ENCODE results near the gene IFITM2.
A peak's percentile ranks its signal among the peaks of the same experiment; 100 is the strongest.
"Not testable (repeated sequence)": the region's sequence is repeated elsewhere in the genome, so short reads cannot be mapped to it uniquely, and the experiment has no call there.

Gene IFITM2

DNA sequence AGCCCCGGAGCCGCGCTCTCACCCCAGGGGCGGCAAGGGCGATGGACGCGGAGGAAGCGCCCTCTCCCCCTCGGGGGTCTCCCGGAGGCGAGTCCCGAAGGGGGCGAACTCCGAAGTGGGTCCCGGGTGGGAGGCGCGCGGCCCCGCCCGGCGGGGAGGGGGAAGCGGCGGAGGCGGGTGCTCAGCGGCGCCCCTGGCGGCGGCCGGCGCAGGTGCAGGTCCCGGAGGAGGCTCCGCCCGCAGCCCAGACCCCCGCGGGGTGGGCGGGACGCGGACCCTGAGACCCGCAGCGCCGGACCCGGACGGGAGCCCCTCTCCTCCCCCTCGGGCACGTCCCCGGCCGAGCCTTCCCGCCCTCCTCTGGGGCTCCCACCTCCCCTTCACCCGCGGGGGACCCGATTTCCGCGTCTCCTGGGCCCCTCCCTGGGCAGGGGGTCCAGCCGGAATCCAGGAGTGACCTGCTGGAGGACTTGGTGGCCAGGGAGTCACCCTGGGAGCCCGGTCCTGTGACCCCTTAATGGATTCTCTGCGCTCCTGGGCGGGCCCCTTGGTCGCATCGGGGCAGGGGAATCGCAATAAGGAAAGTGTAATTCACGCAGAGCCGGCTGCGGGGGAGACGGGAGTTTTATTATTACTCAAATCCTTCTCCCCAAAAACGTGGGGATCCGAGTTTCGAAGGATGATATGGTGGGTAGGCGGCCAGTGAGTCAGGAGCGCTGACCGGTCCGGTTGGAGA lies 3.6 kb downstream of the IFITM2 start:
- peak; percentile 77 for DNase-seq

DNA sequence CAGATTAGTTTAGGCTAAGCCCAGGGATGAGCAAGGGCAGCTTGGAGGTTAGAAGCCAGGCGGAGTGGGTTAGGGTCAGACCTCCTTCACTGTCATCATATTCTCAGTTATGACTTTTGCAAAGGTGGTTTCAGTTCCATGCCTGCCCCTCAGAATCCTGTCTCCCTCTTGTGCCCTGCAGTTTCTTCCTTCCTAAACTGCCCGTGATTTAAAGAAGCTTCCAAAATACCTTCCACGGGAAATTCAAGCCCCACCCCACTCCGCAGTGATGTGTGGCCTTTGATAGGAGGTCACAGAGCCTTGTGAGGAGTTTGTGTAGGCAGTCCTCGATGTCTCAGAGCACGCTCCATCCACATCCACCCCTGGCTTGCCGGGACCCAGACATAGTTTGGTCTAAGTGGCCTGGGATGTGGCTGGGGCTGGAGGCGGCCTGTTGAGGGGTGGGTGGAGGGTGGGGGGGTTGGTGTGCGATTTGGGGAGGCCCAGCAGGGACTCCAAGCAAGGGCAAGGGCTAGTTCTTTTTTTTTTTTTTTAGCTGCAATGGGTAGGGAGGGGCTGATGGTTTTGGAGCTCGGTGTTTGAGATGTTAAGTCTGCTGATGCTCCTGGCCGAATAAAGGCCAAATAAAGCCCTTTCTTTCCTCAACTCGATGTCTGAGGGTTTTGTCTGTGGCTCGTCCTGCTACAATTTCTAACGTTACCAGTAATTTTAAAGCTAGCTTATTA lies 4.6 kb downstream of the IFITM2 start:
- DNase-seq = peak; percentile 73

DNA sequence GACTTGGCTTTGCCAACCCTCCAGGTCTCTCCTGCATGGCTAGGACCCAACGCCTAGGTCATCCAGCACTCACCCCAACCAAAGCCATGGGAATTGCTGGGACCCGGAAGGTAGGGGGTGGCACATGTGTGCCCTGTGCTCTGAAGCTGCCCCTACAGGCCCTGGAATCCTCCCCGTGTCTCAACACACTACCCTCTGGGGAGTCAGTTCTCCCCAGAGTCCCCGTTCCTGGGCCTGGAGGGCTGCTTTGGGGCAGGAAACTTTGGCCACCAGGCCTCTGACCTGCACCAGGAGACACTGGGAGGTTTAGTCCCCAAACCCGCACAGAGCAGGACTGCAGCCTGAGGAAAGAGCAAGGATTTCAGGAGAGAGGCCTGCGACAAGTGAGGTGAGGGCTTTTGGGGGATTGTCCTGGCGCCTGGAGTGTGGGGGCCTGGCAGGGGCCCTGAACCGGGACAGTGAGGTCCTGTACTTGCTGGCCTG lies 5.7 kb downstream of the IFITM2 start:
- no peak for DNase-seq

DNA sequence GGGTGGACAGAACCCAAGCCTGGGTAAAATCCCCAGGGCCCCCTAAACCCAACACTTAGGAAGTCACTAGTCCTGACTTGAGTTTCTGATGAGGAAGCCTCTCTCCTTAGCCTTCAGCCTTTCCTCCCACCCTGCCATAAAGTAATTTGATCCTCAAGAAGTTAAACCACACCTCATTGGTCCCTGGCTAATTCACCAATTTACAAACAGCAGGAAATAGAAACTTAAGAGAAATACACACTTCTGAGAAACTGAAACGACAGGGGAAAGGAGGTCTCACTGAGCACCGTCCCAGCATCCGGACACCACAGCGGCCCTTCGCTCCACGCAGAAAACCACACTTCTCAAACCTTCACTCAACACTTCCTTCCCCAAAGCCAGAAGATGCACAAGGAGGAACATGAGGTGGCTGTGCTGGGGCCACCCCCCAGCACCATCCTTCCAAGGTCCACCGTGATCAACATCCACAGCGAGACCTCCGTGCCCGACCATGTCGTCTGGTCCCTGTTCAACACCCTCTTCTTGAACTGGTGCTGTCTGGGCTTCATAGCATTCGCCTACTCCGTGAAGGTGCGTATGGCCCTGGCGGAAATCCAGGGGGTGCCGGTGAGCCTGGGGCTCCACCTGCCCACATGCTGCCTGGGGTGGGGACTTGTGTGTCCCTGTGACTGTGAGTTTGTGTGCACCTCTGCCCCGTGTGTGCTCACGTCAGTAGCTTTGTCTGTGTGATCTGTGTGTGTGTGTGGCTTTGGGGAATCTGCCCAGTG lies 6.4 kb downstream of the IFITM2 start, which contains the start of gene IFITM1:
Gene IFITM1, plus strand, starts transcription at position 254 of the 767 bp plus-strand sequence. Its CDS starts 131 bp downstream, at position 385.
- DNase-seq = peak; percentile 84

DNA sequence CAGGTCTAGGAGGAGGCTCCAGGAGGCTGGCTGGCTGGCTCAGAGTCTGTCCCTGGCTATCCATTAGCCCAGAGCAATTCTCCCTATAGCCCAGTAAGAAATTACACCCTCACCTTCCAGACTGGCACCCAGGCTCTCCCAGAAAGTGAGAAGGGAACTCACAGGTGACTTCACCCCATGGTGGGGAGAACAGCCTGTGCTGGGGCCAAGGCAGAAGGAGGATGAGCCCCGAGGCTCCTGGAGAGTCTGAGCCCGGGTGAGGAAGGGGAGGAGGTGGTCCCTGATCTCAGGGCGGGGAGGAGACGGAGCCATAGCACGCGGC lies 6.9 kb downstream of the IFITM2 start:
- DNase-seq = not testable (repeated sequence)

DNA sequence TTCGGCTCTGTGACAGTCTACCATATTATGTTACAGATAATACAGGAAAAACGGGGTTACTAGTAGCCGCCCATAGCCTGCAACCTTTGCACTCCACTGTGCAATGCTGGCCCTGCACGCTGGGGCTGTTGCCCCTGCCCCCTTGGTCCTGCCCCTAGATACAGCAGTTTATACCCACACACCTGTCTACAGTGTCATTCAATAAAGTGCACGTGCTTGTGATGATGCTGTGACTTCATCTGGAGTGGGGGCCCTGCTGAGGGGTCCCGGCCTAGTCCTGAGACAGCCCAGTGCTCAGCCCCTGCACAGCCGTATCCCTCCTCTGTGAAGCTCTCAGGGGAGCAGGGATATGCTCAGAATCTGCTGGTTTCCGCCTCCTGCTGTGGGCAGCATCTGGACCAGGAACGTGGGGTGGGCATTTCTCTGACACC lies 7.5 kb downstream of the IFITM2 start:
- peak; percentile 71 for DNase-seq

DNA sequence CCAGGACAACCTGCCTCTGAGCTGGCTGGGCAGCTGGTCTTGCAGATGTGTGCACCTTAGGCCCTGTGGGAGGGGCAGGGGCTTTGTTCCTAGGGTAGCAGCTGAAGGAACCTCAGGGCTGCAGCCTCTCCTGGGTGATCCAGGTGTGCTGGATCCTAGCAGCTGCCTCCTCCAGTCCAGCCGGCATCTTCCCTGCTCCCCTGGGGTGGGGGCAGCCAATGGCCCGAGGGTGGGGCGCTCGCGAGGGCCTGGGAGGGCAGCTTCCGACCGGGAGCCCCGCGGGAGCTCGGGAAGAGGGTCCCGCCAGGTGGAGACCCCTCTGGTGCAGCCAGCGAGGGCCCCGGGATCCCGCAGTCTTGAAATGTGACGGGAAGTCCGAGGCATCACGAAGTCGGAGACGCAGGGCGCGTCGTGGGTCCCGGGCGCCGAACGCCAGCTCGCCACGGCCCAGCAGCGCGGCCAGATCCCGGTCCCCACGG lies 7.9 kb downstream of the IFITM2 start:
- peak; percentile 66 for DNase-seq

DNA sequence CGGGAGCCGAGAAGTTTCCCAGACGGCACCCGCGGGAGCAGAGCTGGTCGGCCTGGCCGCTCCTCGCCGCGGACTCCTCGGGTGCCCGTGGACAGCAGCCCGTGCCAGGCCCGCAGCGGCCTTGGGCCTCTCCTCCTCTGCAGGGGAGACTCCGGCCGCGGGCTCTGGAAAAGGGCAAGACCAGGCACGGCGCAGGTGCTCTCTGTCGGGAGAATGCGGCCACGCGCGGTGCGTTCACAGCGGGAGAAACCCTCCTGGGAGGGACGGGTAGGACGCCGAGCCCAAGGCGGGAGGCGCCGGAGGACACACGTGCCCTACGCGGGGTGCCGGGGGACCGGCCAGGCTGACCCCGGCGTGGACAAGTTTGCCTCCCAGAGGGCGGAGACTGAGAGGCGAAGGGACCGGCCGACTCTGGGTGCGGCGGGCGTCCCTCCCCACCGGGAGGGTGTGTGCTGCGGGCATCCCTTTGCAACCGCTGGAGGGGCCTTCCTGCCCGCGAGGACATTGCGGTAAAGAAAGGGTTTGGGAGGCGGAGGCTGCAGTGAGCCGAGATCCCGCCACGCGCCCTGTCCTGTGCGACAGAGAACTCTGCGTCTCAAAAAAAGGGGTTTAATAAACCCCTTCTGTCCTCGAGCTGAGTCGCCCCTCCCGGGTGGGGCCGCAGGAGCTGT lies 8.6 kb downstream of the IFITM2 start:
- DNase-seq = peak; percentile 75

DNA sequence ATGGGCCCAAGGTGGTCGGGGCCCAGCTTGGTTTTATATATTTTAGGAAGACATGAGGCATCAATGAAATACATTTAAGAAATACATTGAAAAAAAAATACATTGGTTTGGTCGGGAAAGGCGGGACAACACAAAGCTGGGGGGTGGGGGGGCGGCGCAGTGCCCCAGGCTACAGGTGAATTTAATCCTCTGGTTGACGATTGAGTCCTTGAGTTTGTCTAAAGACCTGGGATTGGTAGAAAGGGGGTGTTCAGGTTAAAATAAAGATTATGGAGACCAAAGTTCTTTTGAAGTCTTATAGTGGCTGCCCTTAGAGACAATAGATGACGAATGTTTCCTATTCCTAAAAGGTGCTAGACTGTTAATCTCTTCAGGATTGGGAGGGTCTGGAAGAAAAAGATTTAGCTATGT lies 9.3 kb downstream of the IFITM2 start:
- DNase-seq = no peak

DNA sequence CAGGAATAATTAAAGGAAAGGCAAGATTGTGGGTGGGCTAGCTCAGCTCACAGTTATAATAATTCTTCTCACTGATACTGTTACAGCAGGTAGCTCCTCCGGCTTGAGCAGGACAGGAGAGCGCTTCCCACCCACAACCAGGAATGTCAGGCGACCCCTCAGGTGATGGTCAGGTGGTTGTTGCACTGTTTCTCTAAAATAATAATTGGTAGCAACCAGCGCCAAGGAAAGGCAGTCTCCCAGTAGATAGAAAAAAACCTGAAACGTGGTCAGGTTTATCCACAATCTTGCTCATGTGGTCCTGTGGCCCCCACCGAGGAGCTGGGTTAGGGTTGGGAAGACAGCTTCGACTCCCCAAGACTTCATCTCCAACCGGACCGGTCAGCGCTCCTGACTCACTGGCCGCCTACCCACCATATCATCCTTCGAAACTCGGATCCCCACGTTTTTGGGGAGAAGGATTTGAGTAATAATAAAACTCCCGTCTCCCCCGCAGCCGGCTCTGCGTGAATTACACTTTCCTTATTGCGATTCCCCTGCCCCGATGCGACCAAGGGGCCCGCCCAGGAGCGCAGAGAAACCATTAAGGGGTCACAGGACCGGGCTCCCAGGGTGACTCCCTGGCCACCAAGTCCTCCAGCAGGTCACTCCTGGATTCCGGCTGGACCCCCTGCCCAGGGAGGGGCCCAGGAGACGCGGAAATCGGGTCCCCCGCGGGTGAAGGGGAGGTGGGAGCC lies 10.2 kb downstream of the IFITM2 start:
- DNase-seq = peak; percentile 58

DNA sequence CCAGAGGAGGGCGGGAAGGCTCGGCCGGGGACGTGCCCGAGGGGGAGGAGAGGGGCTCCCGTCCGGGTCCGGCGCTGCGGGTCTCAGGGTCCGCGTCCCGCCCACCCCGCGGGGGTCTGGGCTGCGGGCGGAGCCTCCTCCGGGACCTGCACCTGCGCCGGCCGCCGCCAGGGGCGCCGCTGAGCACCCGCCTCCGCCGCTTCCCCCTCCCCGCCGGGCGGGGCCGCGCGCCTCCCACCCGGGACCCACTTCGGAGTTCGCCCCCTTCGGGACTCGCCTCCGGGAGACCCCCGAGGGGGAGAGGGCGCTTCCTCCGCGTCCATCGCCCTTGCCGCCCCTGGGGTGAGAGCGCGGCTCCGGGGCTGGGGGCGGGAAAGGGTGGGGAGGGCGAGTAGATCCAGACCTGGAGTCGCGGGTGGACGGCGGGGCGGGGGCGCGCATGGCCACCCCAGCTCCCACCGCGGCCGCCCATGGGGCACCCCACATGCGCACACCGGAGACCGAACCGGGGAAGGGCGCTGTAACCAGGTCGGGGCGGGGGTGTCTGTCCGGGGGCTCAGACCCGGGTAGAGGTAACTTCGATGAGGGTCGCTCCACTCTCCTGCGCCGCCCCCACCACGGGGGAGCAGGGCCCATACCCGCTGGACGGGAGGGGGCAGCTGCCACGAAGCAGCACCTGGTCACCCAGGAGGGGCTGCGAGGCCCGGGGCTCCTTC lies 10.9 kb downstream of the IFITM2 start:
- DNase-seq = peak; percentile 48

DNA sequence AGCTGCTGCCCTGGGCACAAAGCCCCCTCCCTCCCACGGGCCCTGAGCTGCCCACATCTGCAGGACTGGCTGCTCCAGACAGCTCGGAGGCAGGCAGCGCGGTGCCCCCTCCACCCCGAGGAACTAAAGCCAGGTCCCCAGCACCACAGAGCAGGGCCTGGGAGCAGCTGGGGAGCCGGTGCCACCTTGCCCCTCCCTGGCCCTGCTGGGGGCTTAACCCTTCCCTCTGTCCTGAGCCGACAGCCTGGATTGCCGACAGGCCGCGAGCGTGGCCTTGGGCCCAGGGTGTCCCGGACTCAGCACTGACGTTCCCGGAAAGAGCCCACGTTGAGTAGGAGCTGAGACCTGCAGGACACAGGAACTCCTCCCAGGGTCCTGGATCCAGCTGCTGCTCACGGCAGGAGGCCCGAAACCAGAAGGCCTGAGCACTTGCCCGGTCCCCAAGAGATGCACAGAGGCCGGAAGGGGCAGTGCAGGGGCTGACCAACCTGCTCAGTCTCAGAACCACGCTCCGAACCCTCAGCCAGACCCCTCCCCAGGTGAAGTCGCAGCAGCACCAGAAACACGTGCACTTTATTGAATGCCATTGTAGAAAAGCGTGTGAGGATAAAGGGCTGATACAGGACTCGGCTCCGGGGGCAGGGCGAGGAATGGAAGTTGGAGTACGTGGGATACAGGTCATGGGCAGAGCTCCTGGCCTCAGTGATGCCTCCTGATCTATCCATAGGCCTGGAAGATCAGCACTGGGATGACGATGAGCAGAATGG lies 11.7 kb downstream of the IFITM2 start:
- peak; percentile 70 for DNase-seq

DNA sequence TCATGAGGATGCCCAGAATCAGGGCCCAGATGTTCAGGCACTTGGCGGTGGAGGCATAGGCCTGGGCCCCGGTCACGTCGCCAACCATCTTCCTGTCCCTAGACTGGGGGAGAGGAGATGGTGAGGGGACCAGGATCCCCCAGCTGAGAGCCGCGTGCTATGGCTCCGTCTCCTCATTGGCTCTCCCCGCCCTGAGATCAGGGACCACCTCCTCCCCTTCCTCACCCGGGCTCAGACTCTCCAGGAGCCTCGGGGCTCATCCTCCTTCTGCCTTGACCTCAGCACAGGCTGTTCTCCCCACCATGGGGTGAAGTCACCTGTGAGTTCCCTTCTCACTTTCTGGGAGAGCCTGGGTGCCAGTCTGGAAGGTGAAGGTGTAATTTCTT lies 12.3 kb downstream of the IFITM2 start:
- peak; percentile 39 for DNase-seq

DNA sequence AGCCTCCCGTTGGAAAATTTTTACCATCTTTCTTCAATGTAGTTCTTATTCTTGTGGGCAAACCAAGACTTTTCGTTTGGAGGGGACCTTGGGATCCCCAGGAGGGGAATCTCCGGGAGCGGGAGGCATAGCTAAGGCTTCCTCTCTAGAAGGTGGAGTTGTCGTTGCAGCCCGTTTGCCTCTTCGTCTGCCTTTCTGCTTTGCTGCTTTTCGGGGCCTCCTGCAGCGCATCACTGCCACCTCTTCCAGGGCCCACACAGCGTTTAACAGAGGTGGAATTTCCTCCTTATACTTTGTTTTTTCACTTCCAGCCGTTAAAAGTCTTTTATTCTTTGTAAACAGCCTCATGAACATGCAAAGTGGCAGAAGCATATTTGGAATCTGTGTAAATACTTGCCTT lies 16.5 kb downstream of the IFITM2 start:
- no peak for DNase-seq

DNA sequence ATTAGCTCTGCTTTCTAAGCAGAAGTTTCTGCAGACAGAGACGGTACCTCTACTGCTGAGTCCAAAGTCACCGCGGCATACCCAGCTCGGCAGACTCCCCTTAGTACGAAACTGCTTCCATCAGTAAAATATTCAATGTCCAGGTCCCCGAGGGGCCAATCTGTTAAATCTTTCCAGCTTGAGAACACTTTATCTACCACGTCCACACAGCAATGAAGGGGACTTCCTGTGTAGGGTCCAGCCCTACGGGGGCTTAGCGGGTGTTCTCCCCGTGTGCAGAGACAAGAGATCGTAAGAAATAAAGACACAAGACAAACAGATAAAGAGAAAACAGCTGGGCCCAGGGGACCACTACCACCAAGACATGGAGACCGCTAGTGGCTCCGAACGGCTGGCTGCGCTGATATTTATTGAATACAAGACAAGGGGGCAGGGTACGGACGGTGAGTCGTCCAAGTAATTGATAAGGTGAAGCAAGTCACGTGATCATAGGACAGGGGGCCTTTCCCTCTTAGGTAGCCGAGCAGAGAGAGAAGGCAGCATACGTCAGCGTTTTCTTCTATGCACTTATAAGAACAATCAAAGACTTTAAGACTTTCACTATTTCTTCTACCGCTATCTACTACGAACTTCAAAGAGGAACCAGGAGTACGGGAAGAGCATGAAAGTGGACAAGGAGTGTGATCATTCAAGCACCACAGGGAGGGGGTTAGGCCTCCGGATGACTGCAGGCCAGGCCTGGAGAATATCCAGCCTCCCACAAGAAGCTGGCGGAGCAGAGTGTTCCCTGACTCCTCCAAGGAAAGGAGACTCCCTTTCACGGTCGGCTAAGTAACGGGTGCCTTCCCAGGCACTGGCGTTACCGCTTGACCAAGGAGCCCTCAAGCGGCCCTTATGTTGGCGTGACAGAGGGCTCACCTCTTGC lies 17.2 kb downstream of the IFITM2 start:
- peak; percentile 47 for DNase-seq

DNA sequence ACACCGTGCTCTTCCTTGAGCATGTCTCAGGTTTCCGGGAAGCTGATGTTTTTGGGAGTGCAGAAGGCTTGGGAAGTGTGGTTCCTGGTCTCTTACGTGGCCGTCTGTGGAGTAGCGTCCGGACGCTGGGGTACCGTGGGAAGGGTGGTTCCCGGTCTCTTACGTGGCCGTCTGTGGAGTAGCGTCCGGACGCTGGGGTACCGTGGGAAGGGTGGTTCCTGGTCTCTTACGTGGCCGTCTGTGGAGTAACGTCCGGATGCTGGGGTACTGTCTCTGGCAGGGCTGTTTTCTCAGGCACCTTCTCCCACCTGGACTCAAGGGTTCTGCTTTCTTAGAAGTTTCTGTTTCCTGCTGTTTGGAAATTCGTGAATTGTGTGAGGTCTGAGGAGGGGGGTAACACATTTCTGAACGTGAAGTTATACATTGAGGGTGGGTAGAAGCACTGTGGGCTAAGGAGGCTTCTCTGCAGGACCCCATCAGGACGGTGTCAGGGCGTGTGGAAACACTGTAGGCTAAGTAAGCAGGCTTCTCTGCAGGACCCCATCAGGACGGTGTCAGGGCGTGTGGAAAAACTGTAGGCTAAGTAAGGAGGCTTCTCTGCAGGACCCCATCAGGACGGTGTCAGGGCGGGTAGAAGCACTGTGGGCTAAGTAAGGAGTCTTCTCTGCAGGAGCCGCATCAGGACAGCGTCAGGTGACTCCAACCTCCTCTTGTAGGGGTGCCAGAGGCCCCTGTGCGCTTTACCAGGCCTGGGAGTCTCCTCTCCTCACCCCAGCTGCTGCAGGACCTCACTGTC lies 18.4 kb downstream of the IFITM2 start:
- peak; percentile 58 for DNase-seq

DNA sequence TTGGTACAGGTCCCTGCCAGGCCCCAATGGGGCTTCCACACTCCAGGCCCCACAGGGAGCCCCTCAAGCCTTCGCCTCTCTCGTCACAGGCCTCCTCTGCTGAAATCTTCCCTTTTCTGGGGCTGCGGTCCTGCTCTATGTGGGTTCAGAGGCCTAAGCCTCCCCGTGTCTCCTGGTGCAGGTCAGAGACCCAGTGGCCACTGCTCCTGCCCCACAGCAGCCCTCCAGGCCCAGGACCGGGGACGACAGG lies 18.9 kb downstream of the IFITM2 start:
- DNase-seq = no peak

DNA sequence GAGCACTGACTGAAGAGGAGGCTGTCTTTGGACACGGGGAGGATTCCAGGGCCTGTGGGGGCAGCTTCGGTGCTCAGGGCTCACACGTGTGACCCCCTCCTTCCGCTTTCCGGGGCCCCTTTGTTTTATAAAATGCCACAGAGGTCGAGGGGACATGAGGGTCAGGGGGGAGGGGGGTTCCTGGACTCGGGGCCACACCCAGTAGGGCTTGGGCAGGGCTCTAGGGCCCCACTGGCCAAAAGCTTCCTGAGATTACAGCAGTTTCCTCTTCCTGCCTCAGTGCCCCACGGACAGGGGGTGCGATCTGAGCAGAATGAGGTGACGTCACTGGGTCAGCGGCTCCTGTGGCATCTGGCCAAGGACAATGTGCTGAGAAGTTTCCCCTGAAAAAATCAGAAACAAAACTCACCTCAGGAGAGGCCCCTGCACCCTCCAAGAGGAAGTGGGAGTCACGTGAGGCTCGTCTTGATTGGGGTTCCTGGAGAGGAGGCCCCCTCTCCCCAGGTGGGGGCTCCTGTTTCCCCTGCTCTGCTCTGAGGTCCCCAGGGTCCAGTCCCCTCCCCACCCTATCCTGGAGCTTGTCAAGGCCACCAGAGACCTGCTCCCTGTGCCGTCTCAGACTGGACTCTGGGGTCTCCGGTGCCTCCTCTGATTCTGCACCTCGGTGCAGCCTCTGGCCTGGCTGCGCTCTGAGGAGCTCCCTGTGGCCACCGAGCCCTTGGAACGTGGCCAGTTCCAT lies 19.4 kb downstream of the IFITM2 start:
- DNase-seq = peak; percentile 82
